T47D (cell line): ENCODE measurements around the gene SLC6A17.

Source experiments
- DNase-seq, 2 experiments: peaks; one replicate each; pipeline versions ENCODE4 v3.0.0 to v3.0.0-alpha.2; 2011 to 2012; ENCODE audit warnings: low read depth in 1 of 2, low spot score in 1 of 2
- JUND ChIP-seq: IDR thresholded peaks from 2 replicates; pipeline ENCODE4 v1.6.1; 2012; ENCODE audit warnings: low read depth
- in situ Hi-C: cut with HindIII; loops from 2 replicates; pipeline ENCODE4 v1.10.0; 2016; ENCODE audit warnings: low sequenced_read_pairs, low pct_unique_long_range_greater_than_20kb

The SLC6A17 gene

DNA sequence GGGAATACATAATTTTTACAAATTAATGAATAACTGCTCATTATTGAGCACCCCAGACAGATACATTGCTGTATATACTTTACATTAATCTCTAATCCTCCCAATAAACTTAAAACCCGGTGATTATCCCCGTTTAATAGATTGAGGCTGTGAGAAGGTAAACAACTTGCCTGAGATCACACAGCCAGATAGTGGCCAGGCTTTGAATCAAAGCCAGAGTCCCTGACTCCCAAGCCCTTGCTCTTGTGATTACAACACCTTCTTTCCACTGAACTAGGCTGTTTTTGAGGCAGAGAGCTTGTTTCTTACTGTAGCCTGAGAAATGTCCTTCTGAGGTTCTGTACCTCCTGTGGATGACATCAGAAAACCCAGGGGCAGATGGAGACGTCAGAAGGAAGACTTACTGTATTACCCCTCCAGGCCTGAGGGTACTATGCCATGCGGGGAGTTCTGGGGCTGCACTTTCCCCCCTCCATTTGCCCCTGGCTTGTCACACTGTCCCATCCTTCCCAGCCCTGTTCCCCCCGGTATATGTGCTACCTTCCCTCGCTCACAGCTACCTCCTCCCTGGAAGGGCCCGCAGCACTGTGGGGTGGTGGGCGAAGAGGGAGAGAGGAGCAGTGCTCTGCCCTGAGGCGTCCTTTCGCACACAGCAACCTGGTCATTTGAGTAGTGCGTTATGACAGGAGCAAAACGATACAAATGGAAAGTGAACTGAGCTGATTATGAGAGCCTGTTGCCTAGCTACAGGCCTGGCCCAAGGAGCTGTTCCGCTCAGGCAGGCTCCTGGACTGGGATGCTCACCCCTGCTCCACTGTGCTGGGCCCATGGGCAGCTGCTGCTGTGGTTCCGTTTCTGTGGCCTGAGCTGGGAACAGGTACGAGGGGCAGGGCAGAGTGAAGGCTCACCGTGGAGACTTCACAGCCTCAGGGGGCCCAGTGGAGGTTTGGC, 64.4 kb downstream of the SLC6A17 start:
- in situ Hi-C loops: no loop called here
- peak in 1 of 2 experiments; percentile 21 for DNase-seq
- no peak for TF ChIP-seq JUND

DNA sequence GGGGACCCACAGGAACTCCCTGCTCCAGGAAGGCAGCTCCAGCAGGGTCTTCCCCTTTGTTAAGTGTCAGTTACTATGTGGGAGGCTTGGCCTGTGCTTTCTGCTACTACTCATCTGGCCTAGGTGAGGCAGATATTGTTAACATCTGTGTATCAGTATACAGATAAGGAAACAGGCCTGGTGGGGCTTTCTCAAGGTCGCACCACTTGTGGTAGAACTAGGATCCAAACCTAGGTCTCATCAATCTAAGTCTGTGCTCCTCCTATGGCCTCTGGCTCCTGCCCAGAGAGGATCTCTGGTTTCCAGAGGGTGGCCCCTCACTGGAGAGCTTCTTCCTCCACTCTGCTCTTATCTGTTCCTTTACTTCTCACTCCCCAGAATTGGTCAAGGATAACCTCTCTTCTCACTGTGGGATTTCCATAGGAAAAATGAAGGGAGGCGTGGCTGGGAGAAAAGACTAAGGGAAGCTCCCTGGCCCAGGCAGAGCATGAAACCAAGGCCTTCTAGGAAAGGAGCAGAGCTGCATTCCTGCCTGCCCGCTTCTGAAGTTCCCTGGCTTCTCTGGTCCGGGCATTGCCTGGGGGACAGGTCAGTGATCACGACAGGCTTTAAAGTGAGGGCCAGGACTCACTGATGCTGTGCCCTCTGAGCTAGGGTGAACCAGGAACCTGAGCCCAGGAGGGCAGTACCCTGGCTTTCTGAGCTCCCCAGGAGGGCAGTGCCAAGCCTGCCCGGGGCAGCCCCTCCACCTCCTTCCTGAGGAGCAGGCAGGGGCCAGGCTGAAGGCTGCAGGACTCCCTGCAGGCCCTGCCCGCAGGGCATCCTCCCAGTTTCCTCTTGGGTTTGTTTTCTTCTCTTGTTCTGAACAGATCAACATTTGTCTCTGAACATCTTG, 65.6 kb downstream of the SLC6A17 start:
- in situ Hi-C loops: no loop called here
- peak in 1 of 2 experiments; percentile 12 for DNase-seq
- no peak for TF ChIP-seq JUND

GRCh38 chr1:110216844-110217444, 66.7 kb downstream of the SLC6A17 start:
- in situ Hi-C loops: no loop called here
- TF ChIP-seq JUND: no peak
- DNase-seq: no peak

DNA sequence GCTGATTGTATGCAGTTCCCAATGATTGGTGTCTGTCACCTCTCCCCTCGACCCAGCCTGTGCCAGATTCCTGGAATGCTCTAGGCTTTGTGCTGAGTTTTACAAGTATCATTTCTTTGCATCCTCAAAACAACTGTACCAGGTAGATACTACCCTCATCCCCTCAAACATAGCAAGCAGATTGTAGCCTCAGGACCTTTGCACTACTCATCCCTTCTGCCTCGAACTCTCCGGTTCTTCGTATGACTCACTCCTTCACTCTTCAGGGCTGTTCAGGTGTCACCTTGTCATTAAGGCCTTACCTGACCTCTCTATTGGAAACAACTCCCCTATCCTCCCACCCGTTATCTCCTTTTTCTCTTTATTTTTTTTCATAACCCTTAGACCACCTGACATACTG, 67.8 kb downstream of the SLC6A17 start:
- no peak for TF ChIP-seq JUND
- in situ Hi-C loops: no loop called here
- DNase-seq: no peak

DNA sequence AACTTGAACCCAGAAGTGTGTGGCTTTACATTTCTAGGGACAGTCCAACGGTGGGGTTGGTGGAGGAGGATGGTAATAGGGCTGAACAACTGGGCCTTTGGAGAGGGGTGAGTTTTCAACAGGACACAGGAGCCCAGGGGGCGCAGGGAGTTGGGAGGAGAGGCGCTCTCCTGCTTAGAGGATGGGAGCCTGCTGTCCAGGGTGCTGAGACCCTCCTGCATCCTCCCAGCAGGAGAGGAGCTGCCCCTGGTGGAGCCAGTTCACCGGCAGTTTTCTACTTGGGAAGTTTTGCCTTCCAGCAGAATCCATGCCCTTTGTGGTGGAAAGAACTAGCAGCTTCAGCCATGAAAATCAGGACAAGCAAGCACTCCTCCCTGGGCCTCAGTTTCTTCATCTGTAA, 68.4 kb downstream of the SLC6A17 start:
- no peak for DNase-seq
- in situ Hi-C loops: no loop called here
- TF ChIP-seq JUND: no peak

DNA sequence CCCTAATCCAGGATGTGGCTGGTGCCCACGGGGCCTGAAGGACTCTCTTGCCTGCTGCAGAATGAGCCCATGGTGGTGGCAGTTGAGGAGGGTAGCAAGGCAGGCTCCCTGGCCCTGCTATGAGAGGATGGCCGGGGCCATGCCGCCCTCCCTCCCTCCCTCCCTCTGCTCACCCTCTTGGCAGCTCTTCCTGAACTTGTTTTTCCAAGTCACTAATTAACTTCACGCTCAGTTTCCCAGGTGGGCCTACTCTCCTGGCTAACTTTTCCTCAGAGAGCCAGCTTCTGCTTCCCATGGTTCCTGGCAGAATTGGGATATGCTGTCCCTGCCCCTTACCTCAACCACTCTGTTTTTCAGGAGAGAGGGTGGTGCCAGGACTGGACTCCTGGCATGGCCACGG, 70.0 kb downstream of the SLC6A17 start:
- DNase-seq: no peak
- TF ChIP-seq JUND: no peak
- in situ Hi-C loops: no loop called here

DNA sequence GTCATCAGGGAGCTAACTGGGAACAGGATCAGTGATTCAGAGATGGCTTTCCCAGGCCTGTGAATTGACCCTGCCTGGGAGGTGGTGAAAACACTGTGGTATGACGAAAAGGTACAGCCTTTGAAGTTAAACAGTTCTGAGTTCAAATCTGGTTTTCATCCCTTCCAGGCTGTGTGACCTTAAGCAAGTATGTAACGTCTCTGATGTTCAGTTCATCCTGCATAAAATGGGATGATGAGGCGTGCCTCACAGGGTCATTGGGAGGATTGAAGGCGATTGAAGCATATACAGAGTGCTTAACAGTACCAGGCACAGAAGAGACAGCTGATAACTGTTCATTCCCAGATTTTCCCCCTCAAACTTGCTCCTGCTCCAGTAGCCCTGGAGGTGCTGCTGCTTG, 70.8 kb downstream of the SLC6A17 start:
- in situ Hi-C loops: no loop called here
- no peak for DNase-seq
- TF ChIP-seq JUND: no peak

GRCh38 chr1:110223127-110223526, 72.8 kb downstream of the SLC6A17 start:
- in situ Hi-C loops: no loop called here
- no peak for DNase-seq
- TF ChIP-seq JUND: no peak

DNA sequence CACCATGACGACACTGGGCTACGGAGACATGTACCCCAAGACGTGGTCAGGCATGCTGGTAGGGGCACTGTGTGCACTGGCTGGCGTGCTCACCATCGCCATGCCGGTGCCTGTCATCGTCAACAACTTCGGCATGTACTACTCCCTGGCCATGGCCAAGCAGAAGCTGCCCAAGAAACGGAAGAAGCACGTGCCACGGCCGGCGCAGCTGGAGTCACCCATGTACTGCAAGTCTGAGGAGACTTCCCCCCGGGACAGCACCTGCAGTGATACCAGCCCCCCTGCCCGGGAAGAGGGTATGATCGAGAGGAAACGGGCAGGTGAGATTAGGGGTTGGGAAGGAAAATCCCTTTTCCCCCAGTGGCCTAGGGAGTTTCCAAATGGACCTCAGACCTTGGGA, 73.3 kb downstream of the SLC6A17 start:
- no peak for DNase-seq
- TF ChIP-seq JUND: no peak
- in situ Hi-C loops: no loop called here

- DNase-seq: peak in 1 of 2 experiments; percentile 40
- no peak for TF ChIP-seq JUND
- in situ Hi-C loops: no loop called here
Measured at GRCh38 chr1:110224240-110224995, 74.1 kb downstream of the SLC6A17 start.

DNA sequence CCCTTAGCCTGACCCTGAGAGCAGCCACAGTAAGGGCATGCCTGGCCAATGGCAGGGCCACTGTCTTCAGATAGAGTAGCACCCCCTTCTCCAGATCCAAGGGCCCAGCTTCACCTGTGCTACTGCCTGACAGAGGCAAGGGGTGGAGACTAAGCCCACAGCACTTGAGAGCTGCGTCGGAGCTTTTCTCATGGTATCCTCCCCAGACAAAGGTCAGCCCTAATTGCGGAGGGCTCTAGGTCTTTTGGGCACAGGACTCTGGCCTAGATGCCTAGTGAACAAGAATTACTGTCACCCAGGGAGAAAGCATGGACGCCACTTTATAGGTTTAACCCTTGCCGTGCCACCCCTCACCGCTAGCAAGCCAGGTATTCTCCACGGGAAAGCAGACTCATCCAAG, 74.9 kb downstream of the SLC6A17 start:
- DNase-seq: no peak
- in situ Hi-C loops: no loop called here
- no peak for TF ChIP-seq JUND
